ENCODE results near the gene UGT1A9.
"Not testable (repeated sequence)": the region's sequence is repeated elsewhere in the genome, so short reads cannot be mapped to it uniquely, and the experiment has no call there.

Gene UGT1A9

DNA sequence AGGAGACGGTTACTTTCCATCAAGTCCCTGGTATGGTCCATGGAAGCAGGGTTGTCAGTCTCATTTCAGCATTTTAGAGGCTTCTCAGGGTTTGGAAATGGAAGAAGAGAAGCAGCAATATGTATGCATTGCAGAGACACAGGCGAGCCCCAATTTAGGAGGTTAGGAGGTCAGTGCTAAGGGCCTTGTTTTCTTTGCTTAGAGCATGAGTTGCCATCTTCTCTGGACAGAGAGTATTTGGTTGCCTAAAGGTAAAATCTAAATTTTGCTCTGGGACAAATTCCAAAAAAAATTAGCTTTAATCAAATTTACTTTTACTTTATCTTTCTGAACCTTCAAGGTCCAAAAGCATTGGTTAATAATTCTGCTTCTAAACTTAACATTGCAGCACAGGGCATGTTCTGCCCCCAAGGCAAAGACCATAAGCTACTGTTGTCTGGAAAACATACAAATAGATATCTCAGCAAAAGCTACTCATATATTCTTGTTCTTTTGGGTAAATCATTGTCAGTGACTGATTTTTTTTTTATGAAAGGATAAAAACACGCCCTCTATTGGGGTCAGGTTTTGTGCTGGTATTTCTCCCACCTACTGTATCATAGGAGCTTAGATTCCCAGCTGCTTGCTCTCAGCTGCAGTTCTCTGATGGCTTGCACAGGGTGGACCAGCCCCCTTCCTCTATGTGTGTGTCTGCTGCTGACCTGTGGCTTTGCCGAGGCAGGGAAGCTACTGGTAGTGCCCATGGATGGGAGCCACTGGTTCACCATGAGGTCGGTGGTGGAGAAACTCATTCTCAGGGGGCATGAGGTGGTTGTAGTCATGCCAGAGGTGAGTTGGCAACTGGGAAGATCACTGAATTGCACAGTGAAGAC is at the start of gene UGT1A9:
Gene UGT1A9, plus strand, starts transcription at position 609 of the 872 bp plus-strand sequence. Its CDS starts 37 bp downstream, at position 646.
- in situ Hi-C loops (cut with HindIII; ENCODE audit: low pct_unique_long_range_greater_than_20kb, low sequenced_read_pairs), result no loop called here
- TF ChIP-seq JUND (IDR thresholded peaks at IDR 0.05; ENCODE audit: low read depth), result no peak

GRCh38 chr2:233627331-233628025 is 44.2 kb upstream of the UGT1A9 start:
- DNase-seq (ENCODE audit: low read depth in 1 of 2, low spot score in 1 of 2), result no peak
- in situ Hi-C loops (cut with HindIII; ENCODE audit: low pct_unique_long_range_greater_than_20kb, low sequenced_read_pairs), result no loop called here
- no peak for TF ChIP-seq JUND (IDR thresholded peaks at IDR 0.05; ENCODE audit: low read depth)

More for the DNA sequence above, at the start of gene UGT1A9:
- DNase-seq (ENCODE audit: low read depth in 1 of 2, low spot score in 1 of 2), result no peak

GRCh38 chr2:233636306-233636705 is 35.4 kb upstream of the UGT1A9 start, which contains the start of gene UGT1A10:
Gene UGT1A10, plus strand, starts transcription at chr2:233636448. Its CDS starts 75 bp downstream, at chr2:233636523.
- in situ Hi-C loops (cut with HindIII; ENCODE audit: low pct_unique_long_range_greater_than_20kb, low sequenced_read_pairs); DNase-seq (ENCODE audit: low read depth in 1 of 2, low spot score in 1 of 2): not testable (repeated sequence)

- TF ChIP-seq JUND (IDR thresholded peaks at IDR 0.05; ENCODE audit: low read depth), result no peak
- DNase-seq (ENCODE audit: low read depth in 1 of 2, low spot score in 1 of 2), result no peak
- in situ Hi-C loops (cut with HindIII; ENCODE audit: low pct_unique_long_range_greater_than_20kb, low sequenced_read_pairs), result no loop called here
Observed at GRCh38 chr2:233638836-233639235, 32.9 kb upstream of the UGT1A9 start.

DNA sequence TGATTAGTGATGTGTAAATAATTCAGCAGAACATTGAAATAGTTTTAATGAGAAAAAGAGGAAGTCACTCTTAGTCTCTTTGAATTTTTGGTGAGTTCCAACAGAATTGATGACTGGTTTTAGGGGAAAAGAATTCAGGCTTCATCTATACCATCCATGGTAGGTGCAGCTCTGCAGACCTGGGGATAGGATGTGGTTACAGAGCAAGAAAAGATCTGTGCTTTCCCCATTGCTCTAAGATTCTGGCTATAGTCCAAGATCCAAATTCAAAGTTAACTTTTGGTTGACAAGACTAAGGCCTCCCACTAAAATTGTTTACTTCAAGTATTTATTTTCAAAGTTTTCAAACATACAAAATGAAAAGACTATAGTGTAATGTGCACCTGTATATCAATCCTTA is 31.8 kb upstream of the UGT1A9 start:
- in situ Hi-C loops (cut with HindIII; ENCODE audit: low pct_unique_long_range_greater_than_20kb, low sequenced_read_pairs), result no loop called here
- TF ChIP-seq JUND (IDR thresholded peaks at IDR 0.05; ENCODE audit: low read depth), result no peak
- no peak for DNase-seq (ENCODE audit: low read depth in 1 of 2, low spot score in 1 of 2)

- in situ Hi-C loops (cut with HindIII; ENCODE audit: low pct_unique_long_range_greater_than_20kb, low sequenced_read_pairs), result no loop called here
- TF ChIP-seq JUND (IDR thresholded peaks at IDR 0.05; ENCODE audit: low read depth), result no peak
- peak in 1 of 2 experiments; percentile 29 for DNase-seq (ENCODE audit: low read depth in 1 of 2, low spot score in 1 of 2)
Observed at GRCh38 chr2:233643128-233643527, 28.6 kb upstream of the UGT1A9 start.

- DNase-seq (ENCODE audit: low read depth in 1 of 2, low spot score in 1 of 2); in situ Hi-C loops (cut with HindIII; ENCODE audit: low pct_unique_long_range_greater_than_20kb, low sequenced_read_pairs): not testable (repeated sequence)
Observed at GRCh38 chr2:233646033-233646432, 25.7 kb upstream of the UGT1A9 start.

- in situ Hi-C loops (cut with HindIII; ENCODE audit: low pct_unique_long_range_greater_than_20kb, low sequenced_read_pairs), result no loop called here
- TF ChIP-seq JUND (IDR thresholded peaks at IDR 0.05; ENCODE audit: low read depth), result no peak
- DNase-seq (ENCODE audit: low read depth in 1 of 2, low spot score in 1 of 2), result no peak
Observed at GRCh38 chr2:233650981-233651380, 20.7 kb upstream of the UGT1A9 start.

DNA sequence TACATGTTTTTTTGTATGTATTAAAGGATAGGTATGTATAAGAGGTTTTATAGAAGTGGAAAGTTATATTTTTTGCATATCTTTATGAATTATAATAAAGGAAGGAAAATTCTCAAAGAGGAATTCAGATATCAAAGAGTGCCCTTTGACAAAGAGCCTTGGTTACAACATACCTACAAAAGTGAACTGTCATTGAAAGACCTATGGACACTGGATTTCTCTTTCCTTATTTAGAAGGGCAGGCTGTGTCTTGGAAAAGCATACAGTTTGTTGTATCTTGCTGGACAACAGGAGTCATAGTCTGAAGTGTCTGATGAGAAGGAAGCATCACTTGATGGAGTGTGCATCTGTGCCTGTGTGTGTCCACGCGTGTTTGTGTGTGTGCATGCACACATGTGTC is 20.3 kb upstream of the UGT1A9 start:
- DNase-seq (ENCODE audit: low read depth in 1 of 2, low spot score in 1 of 2), result no peak
- in situ Hi-C loops (cut with HindIII; ENCODE audit: low pct_unique_long_range_greater_than_20kb, low sequenced_read_pairs), result no loop called here
- TF ChIP-seq JUND (IDR thresholded peaks at IDR 0.05; ENCODE audit: low read depth), result no peak

DNA sequence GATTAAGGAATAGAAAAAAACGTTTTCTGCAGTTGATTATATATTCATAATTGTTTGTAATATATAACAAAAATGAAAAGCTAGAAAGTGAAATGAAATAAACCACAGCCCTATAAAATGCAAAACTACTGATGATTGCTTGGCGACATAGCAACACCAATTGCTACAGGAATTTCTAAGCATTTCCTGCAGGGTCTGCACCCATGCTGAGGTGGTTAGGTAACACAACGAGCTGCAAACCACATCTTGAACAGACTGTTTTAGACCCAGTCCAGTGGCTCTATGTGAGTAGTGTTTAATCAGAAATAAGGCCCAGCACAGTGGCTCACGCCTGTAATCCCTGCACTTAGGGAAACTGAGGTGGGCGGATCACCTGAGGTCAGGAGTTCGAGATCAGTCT is 17.2 kb upstream of the UGT1A9 start:
- in situ Hi-C loops (cut with HindIII; ENCODE audit: low pct_unique_long_range_greater_than_20kb, low sequenced_read_pairs), result no loop called here
- no peak for DNase-seq (ENCODE audit: low read depth in 1 of 2, low spot score in 1 of 2)
- TF ChIP-seq JUND (IDR thresholded peaks at IDR 0.05; ENCODE audit: low read depth), result no peak

DNA sequence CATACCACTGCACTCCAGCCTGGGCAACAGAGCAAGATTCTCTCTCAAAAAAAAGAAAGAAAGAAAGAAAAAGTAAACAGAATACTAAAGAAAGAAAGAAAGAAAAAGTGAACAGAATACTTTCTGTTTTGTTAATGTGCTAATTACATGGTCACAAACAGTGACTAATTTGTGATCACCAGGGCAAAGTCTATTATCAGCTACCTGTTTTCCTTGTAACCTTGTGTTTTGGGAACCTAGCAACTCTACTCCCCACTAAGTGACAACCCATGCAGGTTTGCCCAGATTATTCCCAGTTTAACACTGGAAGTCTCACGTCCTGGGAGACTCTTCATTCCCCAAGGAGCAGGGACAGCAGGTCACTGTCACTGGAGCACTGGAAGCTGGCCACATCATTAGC is 16.7 kb upstream of the UGT1A9 start:
- in situ Hi-C loops (cut with HindIII; ENCODE audit: low pct_unique_long_range_greater_than_20kb, low sequenced_read_pairs), result no loop called here
- TF ChIP-seq JUND (IDR thresholded peaks at IDR 0.05; ENCODE audit: low read depth), result no peak
- DNase-seq (ENCODE audit: low read depth in 1 of 2, low spot score in 1 of 2), result no peak

GRCh38 chr2:233655943-233656342 is 15.8 kb upstream of the UGT1A9 start:
- in situ Hi-C loops (cut with HindIII; ENCODE audit: low pct_unique_long_range_greater_than_20kb, low sequenced_read_pairs), result not testable (repeated sequence)

DNA sequence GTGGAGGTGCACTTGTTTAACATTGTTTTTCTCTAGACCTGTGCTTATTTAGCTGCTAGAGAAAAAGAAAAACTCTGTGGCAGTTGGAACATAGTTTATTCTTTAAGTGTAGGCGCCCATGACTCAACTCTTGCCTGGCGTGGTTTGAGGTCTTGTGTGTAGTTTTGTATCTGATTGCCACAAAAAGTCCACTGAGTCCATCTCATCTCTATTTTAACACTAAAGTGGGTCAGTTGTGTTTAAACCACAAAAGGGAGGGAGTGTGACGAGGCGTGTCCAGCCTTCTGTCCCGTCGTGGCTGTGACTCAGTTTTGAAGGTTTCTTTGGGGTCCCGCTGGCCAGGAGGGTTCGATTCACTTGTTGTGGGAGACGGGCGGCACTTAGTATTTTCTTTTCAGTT is 15.3 kb upstream of the UGT1A9 start:
- in situ Hi-C loops (cut with HindIII; ENCODE audit: low pct_unique_long_range_greater_than_20kb, low sequenced_read_pairs), result no loop called here
- no peak for TF ChIP-seq JUND (IDR thresholded peaks at IDR 0.05; ENCODE audit: low read depth)
- DNase-seq (ENCODE audit: low read depth in 1 of 2, low spot score in 1 of 2), result no peak

More at GRCh38 chr2:233655943-233656342, 15.8 kb upstream of the UGT1A9 start:
- DNase-seq (ENCODE audit: low read depth in 1 of 2, low spot score in 1 of 2), result not testable (repeated sequence)

Data from T47D (cell line).